ENCODE measurements around the gene FDXACB1. TPM values are rescaled to one million over a fixed set of nuclear protein-coding genes. Genes with fewer than 3 reads are reported as not detected.

FDXACB1 gene
- total RNA-seq (2014; rRNA removed; shearing (Covaris generic); ENCODE audit: low replicate concordance) = 2.5 and 5.2 TPM in 2 replicates

DNA sequence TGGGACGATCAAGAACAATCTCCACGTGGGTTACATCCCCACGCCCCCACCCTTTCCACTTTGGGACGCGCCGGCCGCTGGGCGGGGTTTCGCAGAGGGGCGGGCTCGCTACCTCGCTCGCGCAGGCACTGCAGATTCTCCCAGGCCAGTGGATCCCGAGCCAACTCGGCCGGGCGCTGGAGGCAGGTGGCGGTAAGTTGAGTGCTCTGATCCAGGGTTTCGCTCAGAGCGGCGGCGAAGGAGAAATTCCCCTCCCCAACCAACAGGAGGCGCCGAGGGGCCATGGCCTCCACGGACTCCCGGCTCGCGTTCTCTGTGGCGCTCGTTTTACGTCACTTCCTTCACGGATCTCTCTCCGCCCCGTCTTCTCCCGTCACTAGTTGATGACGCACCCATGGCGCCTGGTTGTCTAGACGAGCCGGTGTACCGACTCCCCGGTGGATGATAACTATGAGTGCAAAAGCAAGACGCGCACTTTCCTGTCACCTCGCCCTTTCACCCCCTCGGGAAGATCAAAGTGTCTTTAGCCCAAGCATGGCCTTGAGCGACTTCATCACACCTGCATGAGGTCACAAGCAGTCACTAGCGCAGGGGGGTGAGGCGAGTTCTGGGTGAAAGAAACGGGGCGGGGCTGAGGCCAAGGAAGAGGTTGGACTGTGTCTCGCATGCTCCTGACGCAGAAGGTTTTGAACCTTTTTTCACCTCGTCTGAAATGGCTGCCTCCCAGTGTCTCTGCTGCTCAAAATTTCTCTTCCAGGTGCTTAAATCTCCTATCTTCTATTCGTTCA is at the start of gene FDXACB1, which contains the start of gene CFAP68:
FDXACB1 (minus strand) TSS at position 317 of the 788 bp plus-strand sequence; CDS start at position 284, 33 bp downstream.
CFAP68 (plus strand) TSS at position 693 of the 788 bp plus-strand sequence; CDS start at position 713, 20 bp downstream.
- Histone ChIP-seq H3K9ac (ENCODE audit: low read length) (peak within 1 kb of the TSS; percentile 92), H3K27ac (ENCODE audit: low read length) (peak within 1 kb of the TSS; percentile 72), H3K9me2 (replicated peaks; ENCODE audit: insufficient read depth, low read length) (no peaks in the 10 kb centered on the region)

DNA sequence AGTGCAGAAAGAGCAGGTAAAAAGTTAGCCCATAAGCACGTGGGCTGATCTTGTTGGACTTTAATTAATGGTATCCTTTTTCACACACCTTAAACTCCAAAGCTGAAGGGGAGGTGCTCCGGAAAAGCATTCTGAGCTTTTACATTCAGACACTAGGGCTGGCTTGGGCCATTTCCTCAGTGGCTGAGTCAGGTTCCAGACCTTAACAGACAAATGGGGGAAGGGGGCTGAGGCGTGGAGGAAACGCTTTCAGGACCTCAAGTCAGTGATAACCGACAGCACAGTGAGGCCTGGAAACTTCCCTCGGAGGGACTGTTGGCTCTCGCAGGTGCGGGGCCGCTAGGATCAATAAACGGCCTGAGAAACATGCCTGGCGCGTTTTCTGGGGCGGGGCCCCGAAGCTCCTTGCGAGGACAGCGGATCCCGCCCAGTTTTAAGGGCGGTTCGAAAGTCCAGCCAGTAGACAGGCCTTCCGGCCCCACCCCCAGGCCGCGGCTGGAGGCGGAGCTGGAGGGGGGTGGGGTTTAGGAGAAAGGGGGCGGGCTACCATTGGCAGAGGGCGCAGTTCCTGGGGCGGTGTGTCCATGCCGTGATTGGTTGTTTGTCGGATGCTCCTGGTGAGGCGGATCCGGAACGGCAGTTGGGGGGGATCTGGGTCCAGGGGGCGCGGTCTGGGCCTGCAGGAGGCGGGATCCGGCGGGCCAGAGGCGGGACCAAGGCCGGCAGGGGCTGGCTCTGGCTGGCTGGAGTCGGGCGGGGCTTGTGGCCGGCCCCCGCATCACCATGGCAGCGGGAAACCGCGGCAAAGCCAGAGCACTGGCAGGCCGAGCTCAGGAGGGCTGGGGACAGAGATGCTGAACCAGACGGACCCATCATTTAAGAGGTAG is 47.8 kb upstream of the FDXACB1 start:
- Histone ChIP-seq H3K9ac (ENCODE audit: low read length) (peak overlapping the region; percentile 72), H3K9me3 (ENCODE audit: low read length) (no peaks in the 10 kb centered on the region), H2AFZ (ENCODE audit: low read length) (peak overlapping the region; percentile 84; the same call in 1 of the 2 replicates), H3K27ac (ENCODE audit: low read length) (no peak overlapping the region), H3K27me3 (ENCODE audit: low read length) (no peaks in the 10 kb centered on the region), H3K79me2 (ENCODE audit: low read length) (no peaks in the 10 kb centered on the region), H3K36me3 (ENCODE audit: insufficient read depth, low read length) (no peaks in the 10 kb centered on the region), H3K4me3 (ENCODE audit: low read length) (peak overlapping the region; percentile 68), H3K9me2 (replicated peaks; ENCODE audit: insufficient read depth, low read length) (no peaks in the 10 kb centered on the region), H3K4me2 (ENCODE audit: low read depth, low read length, poor library complexity, severe bottlenecking) (peak overlapping the region; percentile 89), H3K4me1 (ENCODE audit: low read length) (peaks cover 14% of the 10 kb centered on the region), H4K20me1 (ENCODE audit: insufficient read depth, low read depth, low read length) (no peaks in the 10 kb centered on the region)
- peak; percentile 95 for DNase-seq

More for the DNA sequence above, at the start of gene FDXACB1, which contains the start of gene CFAP68:
- H3K27me3 ChIP-seq (ENCODE audit: low read length) = no peaks in the 10 kb centered on the region
- peak within 1 kb of the TSS; percentile 97 for H3K4me2 ChIP-seq (ENCODE audit: low read depth, low read length, poor library complexity, severe bottlenecking)
- no peaks in the 10 kb centered on the region for H3K36me3 ChIP-seq (ENCODE audit: insufficient read depth, low read length)
- H3K79me2 ChIP-seq (ENCODE audit: low read length) = peaks cover 19% of the 10 kb centered on the region
- peak within 1 kb of the TSS; percentile 95 for H3K4me3 ChIP-seq (ENCODE audit: low read length)
- peaks cover 13% of the 10 kb centered on the region for H3K4me1 ChIP-seq (ENCODE audit: low read length)
- peak; percentile 94 for DNase-seq
- no peaks in the 10 kb centered on the region for H4K20me1 ChIP-seq (ENCODE audit: insufficient read depth, low read depth, low read length)
- H2AFZ ChIP-seq (ENCODE audit: low read length) = peak within 1 kb of the TSS; percentile 86; the same call in 1 of the 2 replicates
- no peaks in the 10 kb centered on the region for H3K9me3 ChIP-seq (ENCODE audit: low read length)

GRCh38 chr11:111925953-111926352 is 47.0 kb upstream of the FDXACB1 start:
- DNase-seq = no peak

DNA sequence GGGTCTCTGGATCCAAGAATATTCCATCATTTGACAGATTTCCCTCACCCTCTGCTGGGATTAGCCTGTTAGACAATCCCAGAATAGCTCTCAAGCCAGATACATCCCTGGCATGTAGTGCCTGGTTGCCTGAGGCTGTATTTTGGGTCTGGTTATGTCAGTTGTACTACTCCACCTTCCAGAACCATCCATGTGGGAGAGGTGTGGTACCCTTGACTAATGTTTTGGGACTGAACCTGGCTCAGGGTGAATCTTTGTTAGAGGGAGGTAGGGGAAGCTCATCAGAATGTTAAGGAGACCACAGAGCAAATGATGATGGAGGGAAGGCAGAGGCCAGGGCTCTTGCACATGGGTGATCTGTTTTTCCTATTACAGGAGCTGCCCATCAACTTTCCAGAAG is 45.0 kb upstream of the FDXACB1 start:
- Histone ChIP-seq H3K4me1 (ENCODE audit: low read length) (peaks cover 14% of the 10 kb centered on the region), H3K4me3 (ENCODE audit: low read length) (no peak overlapping the region), H3K9me3 (ENCODE audit: low read length) (no peaks in the 10 kb centered on the region), H3K4me2 (ENCODE audit: low read depth, low read length, poor library complexity, severe bottlenecking) (no peak overlapping the region), H2AFZ (ENCODE audit: low read length) (no peak overlapping the region), H3K27me3 (ENCODE audit: low read length) (no peaks in the 10 kb centered on the region), H3K9me2 (replicated peaks; ENCODE audit: insufficient read depth, low read length) (no peaks in the 10 kb centered on the region), H3K79me2 (ENCODE audit: low read length) (no peaks in the 10 kb centered on the region), H3K27ac (ENCODE audit: low read length) (no peak overlapping the region), H3K9ac (ENCODE audit: low read length) (no peak overlapping the region), H4K20me1 (ENCODE audit: insufficient read depth, low read depth, low read length) (no peaks in the 10 kb centered on the region), H3K36me3 (ENCODE audit: insufficient read depth, low read length) (no peaks in the 10 kb centered on the region)
- DNase-seq = no peak

More at GRCh38 chr11:111925953-111926352, 47.0 kb upstream of the FDXACB1 start:
- no peaks in the 10 kb centered on the region for H3K9me3 ChIP-seq (ENCODE audit: low read length)
- H4K20me1 ChIP-seq (ENCODE audit: insufficient read depth, low read depth, low read length) = no peaks in the 10 kb centered on the region
- peak overlapping the region; percentile 89 for H3K4me2 ChIP-seq (ENCODE audit: low read depth, low read length, poor library complexity, severe bottlenecking)
- H3K27ac ChIP-seq (ENCODE audit: low read length) = no peak overlapping the region
- H3K36me3 ChIP-seq (ENCODE audit: insufficient read depth, low read length) = no peaks in the 10 kb centered on the region
- no peaks in the 10 kb centered on the region for H3K79me2 ChIP-seq (ENCODE audit: low read length)
- peak overlapping the region; percentile 72 for H3K9ac ChIP-seq (ENCODE audit: low read length)
- no peaks in the 10 kb centered on the region for H3K9me2 ChIP-seq (replicated peaks; ENCODE audit: insufficient read depth, low read length)
- H3K4me3 ChIP-seq (ENCODE audit: low read length) = peak overlapping the region; percentile 68
- no peaks in the 10 kb centered on the region for H3K27me3 ChIP-seq (ENCODE audit: low read length)
- peaks cover 14% of the 10 kb centered on the region for H3K4me1 ChIP-seq (ENCODE audit: low read length)
- no peak overlapping the region for H2AFZ ChIP-seq (ENCODE audit: low read length)

DNA sequence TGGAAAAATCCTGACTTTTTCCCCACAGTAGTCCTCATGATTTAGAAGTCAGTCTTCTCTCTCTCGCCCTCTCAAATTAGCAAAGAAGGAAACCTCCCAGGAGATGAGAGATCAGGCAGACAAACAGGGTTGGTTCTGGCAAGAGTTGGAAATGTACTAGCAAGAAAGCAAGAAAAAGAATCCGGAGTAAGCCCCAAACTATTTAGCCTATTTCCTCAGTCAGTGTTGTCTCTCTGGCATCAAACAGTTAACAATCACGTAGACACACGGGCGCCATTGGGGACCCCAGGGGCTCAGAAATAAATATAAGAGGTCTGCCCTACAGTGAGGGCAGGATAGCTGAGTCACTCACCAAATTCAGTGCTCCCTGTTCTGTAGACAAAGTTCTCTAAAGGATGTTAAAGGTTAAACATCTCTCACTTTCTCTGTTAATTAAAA is 44.4 kb upstream of the FDXACB1 start:
- H3K9ac ChIP-seq (ENCODE audit: low read length) = no peak overlapping the region

DNA sequence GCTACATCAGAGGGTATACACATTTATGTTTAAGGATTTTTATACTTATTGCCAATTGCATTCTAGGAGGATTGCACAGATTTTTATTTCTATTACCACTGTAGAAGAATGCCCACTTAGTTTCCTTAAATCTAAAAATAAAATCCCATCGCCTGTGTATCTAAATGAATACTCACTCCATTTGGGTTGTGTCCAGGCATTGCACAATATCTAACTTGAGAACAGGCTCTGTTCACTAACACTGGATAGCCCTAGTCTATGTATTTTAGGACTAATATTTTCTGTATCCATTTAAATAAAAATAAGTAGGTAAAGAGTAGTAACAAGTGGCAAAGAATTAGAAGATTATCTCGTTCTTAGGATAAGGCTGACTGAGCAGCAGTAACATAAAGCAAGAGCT is 43.8 kb upstream of the FDXACB1 start:
- H3K27me3 ChIP-seq (ENCODE audit: low read length) = no peaks in the 10 kb centered on the region
- 0 out of 2 replicates have a peak overlapping the region, but pooled peaks have one; percentile 24 for H2AFZ ChIP-seq (ENCODE audit: low read length)
- DNase-seq = no peak
- no peak overlapping the region for H3K9ac ChIP-seq (ENCODE audit: low read length)
- H3K4me3 ChIP-seq (ENCODE audit: low read length) = no peak overlapping the region
- peaks cover 14% of the 10 kb centered on the region for H3K4me1 ChIP-seq (ENCODE audit: low read length)
- no peaks in the 10 kb centered on the region for H4K20me1 ChIP-seq (ENCODE audit: insufficient read depth, low read depth, low read length)
- no peak overlapping the region for H3K27ac ChIP-seq (ENCODE audit: low read length)
- H3K79me2 ChIP-seq (ENCODE audit: low read length) = no peaks in the 10 kb centered on the region
- no peaks in the 10 kb centered on the region for H3K9me3 ChIP-seq (ENCODE audit: low read length)
- no peak overlapping the region for H3K4me2 ChIP-seq (ENCODE audit: low read depth, low read length, poor library complexity, severe bottlenecking)
- no peaks in the 10 kb centered on the region for H3K9me2 ChIP-seq (replicated peaks; ENCODE audit: insufficient read depth, low read length)
- H3K36me3 ChIP-seq (ENCODE audit: insufficient read depth, low read length) = no peaks in the 10 kb centered on the region

More for the DNA sequence above, 44.4 kb upstream of the FDXACB1 start:
- peaks cover 14% of the 10 kb centered on the region for H3K4me1 ChIP-seq (ENCODE audit: low read length)
- no peaks in the 10 kb centered on the region for H3K9me3 ChIP-seq (ENCODE audit: low read length)
- no peak for DNase-seq
- no peaks in the 10 kb centered on the region for H3K27me3 ChIP-seq (ENCODE audit: low read length)
- H2AFZ ChIP-seq (ENCODE audit: low read length) = peak overlapping the region; percentile 24; the same call in 1 of the 2 replicates
- H3K27ac ChIP-seq (ENCODE audit: low read length) = no peak overlapping the region
- H4K20me1 ChIP-seq (ENCODE audit: insufficient read depth, low read depth, low read length) = no peaks in the 10 kb centered on the region
- no peaks in the 10 kb centered on the region for H3K36me3 ChIP-seq (ENCODE audit: insufficient read depth, low read length)
- no peaks in the 10 kb centered on the region for H3K9me2 ChIP-seq (replicated peaks; ENCODE audit: insufficient read depth, low read length)
- no peaks in the 10 kb centered on the region for H3K79me2 ChIP-seq (ENCODE audit: low read length)
- H3K4me3 ChIP-seq (ENCODE audit: low read length) = no peak overlapping the region
- H3K4me2 ChIP-seq (ENCODE audit: low read depth, low read length, poor library complexity, severe bottlenecking) = no peak overlapping the region

- Histone ChIP-seq H3K27me3 (ENCODE audit: low read length) (no peaks in the 10 kb centered on the region), H3K4me1 (ENCODE audit: low read length) (peaks cover 11% of the 10 kb centered on the region), H3K9ac (ENCODE audit: low read length) (no peak overlapping the region), H3K27ac (ENCODE audit: low read length) (no peak overlapping the region), H3K79me2 (ENCODE audit: low read length) (no peaks in the 10 kb centered on the region), H3K36me3 (ENCODE audit: insufficient read depth, low read length) (no peaks in the 10 kb centered on the region), H3K4me2 (ENCODE audit: low read depth, low read length, poor library complexity, severe bottlenecking) (no peak overlapping the region), H2AFZ (ENCODE audit: low read length) (no peak overlapping the region), H4K20me1 (ENCODE audit: insufficient read depth, low read depth, low read length) (no peaks in the 10 kb centered on the region), H3K9me2 (replicated peaks; ENCODE audit: insufficient read depth, low read length) (no peaks in the 10 kb centered on the region), H3K9me3 (ENCODE audit: low read length) (no peaks in the 10 kb centered on the region), H3K4me3 (ENCODE audit: low read length) (no peak overlapping the region)
- DNase-seq = no peak
Measured at GRCh38 chr11:111921541-111922230, 42.7 kb upstream of the FDXACB1 start.

Measured in Karpas-422 (cell line).